Type B pancreatic cell (in vitro differentiated cells): ENCODE measurements around the gene WNT10A. TPM values are rescaled to one million over a fixed set of nuclear protein-coding genes. Genes with fewer than 3 reads are reported as not detected.

Experiments
- DNase-seq: peaks from one replicate; pipeline ENCODE4 v3.0.0; 2021; ENCODE audit warnings: mixed read lengths; ENCODE audit not compliant: unreplicated experiment; ENCODE audit errors: extremely low spot score
- H3K27ac Mint-ChIP-seq: 2 replicates; pipeline ENCODE4 v1.8.0; 2021; ENCODE audit warnings: mild to moderate bottlenecking, mixed read lengths
- H3K27me3 Mint-ChIP-seq: 2 replicates; pipeline ENCODE4 v1.8.0; 2021; ENCODE audit warnings: mixed read lengths
- H3K36me3 Mint-ChIP-seq: 2 replicates; pipeline ENCODE4 v1.8.0; 2021; ENCODE audit warnings: mixed read lengths
- H3K4me1 Mint-ChIP-seq: one replicate; pipeline ENCODE4 v1.8.0; 2021; ENCODE audit warnings: mixed read lengths; ENCODE audit not compliant: unreplicated experiment
- H3K4me3 Mint-ChIP-seq: 2 replicates; pipeline ENCODE4 v1.8.0; 2021; ENCODE audit warnings: mild to moderate bottlenecking, mixed read lengths
- H3K9me3 Mint-ChIP-seq: 2 replicates; pipeline ENCODE4 v1.8.0; 2021; ENCODE audit warnings: mixed read lengths
- total RNA-seq: library from RNA; stranded (reverse); gene quantifications from 2 replicates; pipeline ENCODE4 v1.2.1, GENCODE V29; 2021; ENCODE audit warnings: low replicate concordance
- TF ChIP-seq, protein P1 (sequence below): fragments of 200-600 bp; sonication (generic); conservative IDR thresholded peaks from 2 replicates; pipeline ENCODE4 v1.5.0; 2021; ENCODE audit warnings: antibody characterized with exemption, mild to moderate bottlenecking

The WNT10A gene
- total RNA-seq, 1 donor from 2014 or later: 5.5 TPM

DNA sequence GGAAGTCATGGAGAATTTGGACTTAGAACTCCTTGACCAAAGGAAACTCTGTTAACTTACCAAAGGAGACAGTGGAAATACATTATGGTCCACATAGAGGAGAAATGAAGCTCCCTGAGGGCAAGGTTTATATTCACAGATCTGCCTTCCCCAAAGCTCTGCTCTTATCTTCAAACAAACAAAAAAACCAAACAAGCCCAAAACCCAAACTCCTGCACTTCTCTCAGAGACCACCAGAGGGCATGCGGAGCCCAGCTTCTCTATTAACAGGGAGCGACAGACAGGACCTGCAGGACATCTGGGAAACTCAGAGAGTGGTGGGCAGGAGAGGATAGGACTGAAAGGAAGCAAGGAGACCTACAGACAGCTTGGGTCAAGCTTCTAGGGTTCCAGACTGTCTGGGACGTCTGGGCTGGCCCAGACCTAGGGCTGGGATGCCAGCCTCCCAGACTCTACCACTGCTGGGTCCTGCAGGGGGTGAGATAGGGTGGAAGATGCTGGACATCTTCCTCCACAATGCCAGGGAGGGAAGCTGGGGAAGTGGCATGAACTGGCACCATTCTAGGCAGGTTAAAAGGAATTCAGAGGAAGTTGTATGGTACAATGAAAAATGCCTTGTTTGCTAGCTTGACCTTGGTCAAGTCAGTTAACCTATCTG lies 4.0 kb upstream of the WNT10A start:
- Mint-ChIP-seq H3K4me3 (peak overlapping the region; percentile 6), H3K27ac (peak overlapping the region; percentile 61), H3K36me3 (peaks cover 12% of the 10 kb centered on the region), H3K9me3 (no peaks in the 10 kb centered on the region), H3K27me3 (peaks cover 74% of the 10 kb centered on the region), H3K4me1 (peaks cover 16% of the 10 kb centered on the region)
- peak; percentile 76 for DNase-seq
- TF ChIP-seq, protein P1, sequence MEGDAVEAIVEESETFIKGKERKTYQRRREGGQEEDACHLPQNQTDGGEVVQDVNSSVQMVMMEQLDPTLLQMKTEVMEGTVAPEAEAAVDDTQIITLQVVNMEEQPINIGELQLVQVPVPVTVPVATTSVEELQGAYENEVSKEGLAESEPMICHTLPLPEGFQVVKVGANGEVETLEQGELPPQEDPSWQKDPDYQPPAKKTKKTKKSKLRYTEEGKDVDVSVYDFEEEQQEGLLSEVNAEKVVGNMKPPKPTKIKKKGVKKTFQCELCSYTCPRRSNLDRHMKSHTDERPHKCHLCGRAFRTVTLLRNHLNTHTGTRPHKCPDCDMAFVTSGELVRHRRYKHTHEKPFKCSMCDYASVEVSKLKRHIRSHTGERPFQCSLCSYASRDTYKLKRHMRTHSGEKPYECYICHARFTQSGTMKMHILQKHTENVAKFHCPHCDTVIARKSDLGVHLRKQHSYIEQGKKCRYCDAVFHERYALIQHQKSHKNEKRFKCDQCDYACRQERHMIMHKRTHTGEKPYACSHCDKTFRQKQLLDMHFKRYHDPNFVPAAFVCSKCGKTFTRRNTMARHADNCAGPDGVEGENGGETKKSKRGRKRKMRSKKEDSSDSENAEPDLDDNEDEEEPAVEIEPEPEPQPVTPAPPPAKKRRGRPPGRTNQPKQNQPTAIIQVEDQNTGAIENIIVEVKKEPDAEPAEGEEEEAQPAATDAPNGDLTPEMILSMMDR: peak; percentile 93

DNA sequence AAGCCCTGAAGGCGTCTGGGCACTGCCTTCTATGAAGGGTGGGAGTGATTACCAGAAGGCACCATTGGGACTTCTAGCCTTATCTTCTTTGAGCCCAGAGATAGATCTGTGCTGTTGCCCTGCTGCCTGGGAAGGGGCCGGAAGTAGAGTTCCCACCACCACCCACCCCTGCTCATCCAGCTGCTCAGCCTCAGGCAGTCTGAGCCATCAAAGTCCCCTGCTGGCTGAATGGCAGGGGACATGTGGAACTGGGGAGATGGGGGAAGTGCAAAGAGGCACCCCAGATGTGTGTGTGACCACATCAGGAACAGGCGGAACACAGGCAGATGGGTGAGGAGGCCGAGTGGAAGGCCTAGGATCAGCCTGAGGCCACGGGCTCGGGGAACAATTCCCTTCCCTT lies 3.3 kb upstream of the WNT10A start:
- TF ChIP-seq, protein P1: no peak
- H3K4me1 Mint-ChIP-seq: peaks cover 18% of the 10 kb centered on the region
- no peaks in the 10 kb centered on the region for H3K9me3 Mint-ChIP-seq
- H3K36me3 Mint-ChIP-seq: peaks cover 9% of the 10 kb centered on the region
- H3K4me3 Mint-ChIP-seq: no peak overlapping the region
- no peak overlapping the region for H3K27ac Mint-ChIP-seq
- DNase-seq: no peak
- peaks cover 74% of the 10 kb centered on the region for H3K27me3 Mint-ChIP-seq

DNA sequence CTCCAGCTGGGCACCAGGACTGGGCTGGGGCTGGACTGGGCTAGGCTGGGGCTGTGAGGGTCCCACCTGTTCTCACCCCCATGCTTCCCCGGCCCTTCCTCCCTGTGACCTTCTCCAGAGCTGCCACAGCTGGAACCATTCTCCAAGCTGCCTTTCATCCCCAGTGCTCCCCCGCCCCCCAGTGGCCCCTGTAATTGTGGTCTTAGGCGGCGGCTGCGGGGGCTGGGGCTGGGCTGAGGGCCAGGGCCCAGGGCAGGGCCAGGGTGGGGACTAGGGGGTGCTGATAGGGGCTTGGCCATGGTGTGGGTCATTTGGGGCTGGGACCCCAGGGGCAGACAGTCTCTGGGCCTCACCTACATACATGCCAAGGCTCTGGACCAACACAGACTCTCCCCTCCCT lies 2.8 kb upstream of the WNT10A start:
- DNase-seq: no peak
- Mint-ChIP-seq H3K36me3 (peaks cover 9% of the 10 kb centered on the region), H3K4me3 (no peak overlapping the region), H3K27me3 (peaks cover 74% of the 10 kb centered on the region), H3K4me1 (peaks cover 21% of the 10 kb centered on the region), H3K27ac (no peak overlapping the region), H3K9me3 (no peaks in the 10 kb centered on the region)
- TF ChIP-seq, protein P1: no peak

DNA sequence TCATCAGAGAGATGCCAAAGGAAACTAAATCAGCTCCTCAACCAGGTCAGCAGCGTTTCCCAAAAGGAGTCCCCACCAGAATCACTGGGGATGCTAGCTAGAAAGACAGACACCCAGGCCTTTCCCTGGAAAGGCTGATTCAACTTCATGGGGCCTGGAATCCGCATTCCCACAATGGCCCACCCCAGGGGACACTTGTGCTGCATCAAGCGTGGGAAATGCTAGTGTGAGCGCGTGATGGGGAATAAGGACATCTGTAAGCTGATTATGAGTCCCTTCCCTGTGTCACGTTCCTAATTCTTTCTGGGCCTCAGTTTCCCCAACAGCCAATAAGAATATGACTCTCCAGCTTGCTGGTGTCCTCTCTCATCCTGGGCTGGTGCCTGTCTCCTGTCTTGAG lies 2.2 kb upstream of the WNT10A start:
- Mint-ChIP-seq H3K27ac (no peak overlapping the region), H3K9me3 (no peaks in the 10 kb centered on the region), H3K27me3 (peaks cover 72% of the 10 kb centered on the region), H3K4me3 (no peak overlapping the region), H3K36me3 (peaks cover 9% of the 10 kb centered on the region), H3K4me1 (peaks cover 24% of the 10 kb centered on the region)
- TF ChIP-seq, protein P1: no peak
- no peak for DNase-seq

DNA sequence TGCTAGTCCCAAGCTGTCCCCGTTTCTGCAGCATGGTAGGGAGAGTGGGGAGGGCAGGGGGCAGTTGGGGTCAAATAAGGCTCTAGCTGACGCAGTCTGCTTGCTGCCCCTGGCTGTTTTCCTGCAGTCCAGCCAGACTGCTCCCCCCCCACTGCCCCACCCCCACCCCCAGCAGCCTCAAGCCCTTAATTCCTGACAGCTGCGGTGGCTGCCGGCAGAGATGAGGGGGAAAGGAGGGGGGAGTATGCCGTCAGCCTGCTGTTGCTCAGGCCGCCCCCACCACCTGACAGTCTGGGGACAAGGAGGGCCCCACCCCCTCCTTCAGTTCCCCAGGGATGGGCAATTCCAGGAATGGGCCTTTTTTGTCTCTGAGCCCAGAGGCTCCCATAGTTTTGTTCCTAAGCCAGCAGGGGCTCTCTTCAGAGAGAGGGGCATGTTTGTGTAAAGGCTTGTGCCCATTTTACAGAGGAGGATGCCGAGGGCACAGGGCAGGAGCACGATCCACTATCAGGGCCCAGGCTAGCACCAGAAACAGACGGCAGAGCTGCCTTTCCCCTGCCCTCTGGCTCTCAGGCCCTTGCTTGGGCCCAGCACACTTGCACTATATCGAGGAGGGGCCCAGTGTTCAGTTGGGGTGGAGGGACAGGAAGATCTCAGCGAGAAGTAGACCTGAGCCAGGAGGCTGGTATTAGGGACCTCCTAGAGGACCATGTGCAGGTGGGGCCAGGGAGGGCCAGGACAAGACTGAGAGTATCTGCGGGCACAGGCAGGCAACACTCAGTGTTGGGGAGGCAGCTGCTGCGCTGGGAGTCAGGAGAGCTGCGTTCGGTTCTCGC lies 1.5 kb upstream of the WNT10A start:
- Mint-ChIP-seq H3K4me3 (peak overlapping the region; percentile 85), H3K9me3 (no peaks in the 10 kb centered on the region), H3K4me1 (peaks cover 24% of the 10 kb centered on the region), H3K36me3 (peaks cover 9% of the 10 kb centered on the region), H3K27me3 (peaks cover 72% of the 10 kb centered on the region), H3K27ac (peak overlapping the region; percentile 79)
- TF ChIP-seq, protein P1: no peak
- no peak for DNase-seq
